Fibroblast of lung (primary cell): Measurements from ENCODE around the gene DNHD1. TPM values are rescaled to one million over a fixed set of nuclear protein-coding genes. Genes with fewer than 3 reads are reported as not detected.

ENCODE experiments used
- DNase-seq, 2 donors: peaks; one replicate each; pipeline versions ENCODE4 v3.0.0 to v3.0.0-alpha.2; 2010; ENCODE audit warnings: low read depth in 2 of 2
- H2AFZ ChIP-seq: 2 replicates; pipeline ENCODE4 v1.5.1; 2012; ENCODE audit warnings: low read length, control low read depth, inconsistent platforms
- H3K27ac ChIP-seq: 2 replicates; pipeline ENCODE4 v1.5.1; 2011; ENCODE audit warnings: low read length, control low read depth; ENCODE audit not compliant: insufficient read depth
- H3K27me3 ChIP-seq: 2 replicates; pipeline ENCODE4 v1.5.1; 2011; ENCODE audit warnings: mild to moderate bottlenecking, low read length; ENCODE audit not compliant: control insufficient read depth, insufficient read depth
- H3K36me3 ChIP-seq: 2 replicates; pipeline ENCODE4 v1.5.1; 2011; ENCODE audit warnings: low read length; ENCODE audit not compliant: control insufficient read depth, insufficient read depth
- H3K4me1 ChIP-seq: 2 replicates; pipeline ENCODE4 v1.5.1; 2011; ENCODE audit warnings: low read length; ENCODE audit not compliant: control insufficient read depth, insufficient read depth; ENCODE audit errors: extremely low read depth
- H3K4me2 ChIP-seq: 2 replicates; pipeline ENCODE4 v1.5.1; 2011; ENCODE audit warnings: low read length, control low read depth; ENCODE audit not compliant: insufficient read depth; ENCODE audit errors: extremely low read depth
- H3K4me3 ChIP-seq, 4 experiments: fragments of 200-600 bp in 1 of 4; sonication (generic) in 1 of 4; replicated peaks in 1 of 4; 2 replicates each; pipeline ENCODE4 v1.5.1; 2011 to 2016; ENCODE audit warnings: low read length in 4 of 4, low read depth in 3 of 4, mild to moderate bottlenecking in 3 of 4, control low read depth in 2 of 4, inconsistent platforms in 1 of 4, mixed read lengths in 1 of 4; ENCODE audit not compliant: insufficient read depth in 1 of 4; ENCODE audit errors: control extremely low read depth in 1 of 4
- H3K79me2 ChIP-seq: 2 replicates; pipeline ENCODE4 v1.5.1; 2012; ENCODE audit warnings: mild to moderate bottlenecking, low read length, inconsistent platforms; ENCODE audit not compliant: control insufficient read depth, insufficient read depth
- H3K9ac ChIP-seq: 2 replicates; pipeline ENCODE4 v1.5.1; 2011; ENCODE audit warnings: mild to moderate bottlenecking, low read length, control low read depth; ENCODE audit not compliant: insufficient read depth
- H3K9me3 ChIP-seq: 2 replicates; pipeline ENCODE4 v1.5.1; 2012; ENCODE audit warnings: low read depth, low read length; ENCODE audit not compliant: control insufficient read depth, insufficient read depth
- H4K20me1 ChIP-seq: 2 replicates; pipeline ENCODE4 v1.5.1; 2011; ENCODE audit warnings: low read length; ENCODE audit not compliant: control insufficient read depth, insufficient read depth; ENCODE audit errors: extremely low read depth
- EZH2 ChIP-seq: IDR thresholded peaks from 2 replicates; pipeline ENCODE4 v1.5.1; 2012; ENCODE audit warnings: low read length, control low read depth, mild to moderate bottlenecking; ENCODE audit errors: missing control alignments
- polyA plus RNA-seq, 2 donors: library from polyadenylated mRNA; depleted of rRNA in 1 of 2; stranded (reverse) in 1 of 2; unstranded in 1 of 2; fragments of >200 nt; gene quantifications; 2 replicates each; pipeline ENCODE4 v1.2.1, GENCODE V29; 2011 to 2012; ENCODE audit warnings: missing spikeins in 1 of 2
- total RNA-seq: library from RNA; depleted of rRNA; stranded (reverse); fragments of >200 nt; gene quantifications from 2 replicates; pipeline ENCODE4 v1.2.1, GENCODE V29; 2014
- TF ChIP-seq, protein P1 (sequence below), 2 donors: IDR thresholded peaks in 1 of 2; conservative IDR thresholded peaks in 1 of 2; 1 replicate in 1 of 2; 2 replicates in 1 of 2; pipeline ENCODE4 v1.5.1; 2011 to 2012; ENCODE audit warnings: low read length in 2 of 2, control low read depth in 1 of 2, inconsistent platforms in 1 of 2, low read depth in 1 of 2, mild to moderate bottlenecking in 1 of 2

DNHD1 gene
- total and polyA plus RNA-seq, 2 donors (not counting 1 experiment from before 2014, with no cell fraction given) = 2.2 to 14.7 TPM

DNA sequence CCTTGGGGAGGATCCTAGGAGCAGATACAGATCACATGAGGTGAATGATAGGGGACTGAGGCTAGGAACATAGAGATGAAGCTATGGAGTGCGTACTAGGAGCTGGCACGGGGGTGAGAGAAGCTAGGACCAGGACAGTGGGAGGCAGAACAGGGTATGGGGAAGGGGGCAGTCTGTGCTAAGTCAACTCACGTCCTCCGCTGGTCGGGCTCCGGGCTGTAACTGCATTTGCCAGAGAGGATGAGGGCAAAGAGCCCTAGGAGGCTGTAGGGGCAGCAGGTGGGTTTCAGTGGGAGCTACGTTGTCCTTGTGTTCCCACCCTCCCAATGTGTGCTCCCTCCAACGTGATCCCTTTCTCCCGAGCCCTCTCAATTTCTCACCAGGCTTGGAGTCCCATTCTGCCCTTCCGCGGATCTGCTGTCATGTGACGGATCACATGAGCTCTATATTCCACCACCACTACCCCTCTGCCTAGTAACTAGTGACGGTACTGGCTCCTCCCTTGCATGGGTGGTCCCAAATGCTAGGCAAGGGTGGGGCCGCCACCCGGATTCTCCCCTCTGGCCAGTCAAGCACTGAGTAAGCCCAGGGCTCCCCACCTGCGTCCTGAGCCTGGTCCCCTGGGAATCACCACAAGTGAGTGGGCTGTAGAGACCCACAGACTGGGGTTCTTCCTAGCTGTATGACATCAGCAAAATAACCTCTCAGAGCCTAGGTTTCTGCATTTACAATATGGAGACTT, 122.1 kb downstream of the DNHD1 start, which contains the start of gene TPP1:
TSS of gene TPP1 (minus strand) at position 419 of the 742 bp plus-strand sequence. CDS start at position 397, 22 bp downstream.
- Histone ChIP-seq H3K4me1 (peaks cover 4% of the 10 kb centered on the region), H3K4me2 (peak within 1 kb of the TSS; percentile 99), H3K4me3 (peak within 1 kb of the TSS; percentile 93 to 99 (median 96)), H3K79me2 (peaks cover 13% of the 10 kb centered on the region), H3K27me3 (no peaks in the 10 kb centered on the region), H3K9ac (peak within 1 kb of the TSS; percentile 70), H4K20me1 (no peaks in the 10 kb centered on the region), H3K27ac (peak within 1 kb of the TSS; percentile 88), H3K9me3 (no peaks in the 10 kb centered on the region), H3K36me3 (peaks cover 10% of the 10 kb centered on the region), H2AFZ (peak within 1 kb of the TSS; percentile 96)
- peak; percentile 89 to 95 for DNase-seq
- no peak for TF ChIP-seq EZH2

DNA sequence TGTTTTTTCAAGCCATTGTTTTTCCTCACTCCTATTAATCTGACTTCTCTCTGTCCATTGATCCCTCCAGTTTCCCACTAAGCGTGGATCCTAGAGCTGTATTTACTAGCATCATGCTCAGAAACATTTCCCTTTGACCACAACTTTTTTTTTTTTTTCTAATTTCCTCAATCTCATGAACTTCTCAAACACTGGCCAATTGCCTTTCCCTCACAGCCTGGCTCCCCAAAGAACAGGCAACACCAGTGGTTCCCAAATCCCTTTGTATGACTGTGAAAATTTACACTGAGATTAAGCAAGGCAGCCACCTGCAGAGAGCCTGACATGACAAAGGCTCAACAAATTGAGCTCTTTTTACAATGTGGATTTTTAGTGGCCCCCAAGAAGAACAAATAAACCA, 123.6 kb downstream of the DNHD1 start:
- H3K9ac ChIP-seq = no peak overlapping the region
- H3K27me3 ChIP-seq = no peaks in the 10 kb centered on the region
- no peak for TF ChIP-seq EZH2
- TF ChIP-seq, protein P1, sequence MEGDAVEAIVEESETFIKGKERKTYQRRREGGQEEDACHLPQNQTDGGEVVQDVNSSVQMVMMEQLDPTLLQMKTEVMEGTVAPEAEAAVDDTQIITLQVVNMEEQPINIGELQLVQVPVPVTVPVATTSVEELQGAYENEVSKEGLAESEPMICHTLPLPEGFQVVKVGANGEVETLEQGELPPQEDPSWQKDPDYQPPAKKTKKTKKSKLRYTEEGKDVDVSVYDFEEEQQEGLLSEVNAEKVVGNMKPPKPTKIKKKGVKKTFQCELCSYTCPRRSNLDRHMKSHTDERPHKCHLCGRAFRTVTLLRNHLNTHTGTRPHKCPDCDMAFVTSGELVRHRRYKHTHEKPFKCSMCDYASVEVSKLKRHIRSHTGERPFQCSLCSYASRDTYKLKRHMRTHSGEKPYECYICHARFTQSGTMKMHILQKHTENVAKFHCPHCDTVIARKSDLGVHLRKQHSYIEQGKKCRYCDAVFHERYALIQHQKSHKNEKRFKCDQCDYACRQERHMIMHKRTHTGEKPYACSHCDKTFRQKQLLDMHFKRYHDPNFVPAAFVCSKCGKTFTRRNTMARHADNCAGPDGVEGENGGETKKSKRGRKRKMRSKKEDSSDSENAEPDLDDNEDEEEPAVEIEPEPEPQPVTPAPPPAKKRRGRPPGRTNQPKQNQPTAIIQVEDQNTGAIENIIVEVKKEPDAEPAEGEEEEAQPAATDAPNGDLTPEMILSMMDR (conservative IDR thresholded peaks at IDR 0.05 in 1 of 2, IDR thresholded peaks at IDR 0.05 in 1 of 2; ENCODE audit: low read depth in 1 of 2, low read length in 2 of 2) = no peak
- peaks cover 4% of the 10 kb centered on the region for H3K4me1 ChIP-seq
- peaks cover 6% of the 10 kb centered on the region for H3K36me3 ChIP-seq
- H3K9me3 ChIP-seq = no peaks in the 10 kb centered on the region
- H4K20me1 ChIP-seq = no peaks in the 10 kb centered on the region
- no peak for DNase-seq
- H3K4me2 ChIP-seq = no peak overlapping the region
- no peak overlapping the region for H3K27ac ChIP-seq
- peaks cover 13% of the 10 kb centered on the region for H3K79me2 ChIP-seq
- no peak overlapping the region for H3K4me3 ChIP-seq
- H2AFZ ChIP-seq = no peak overlapping the region

Other genes with a start within 250 kb of the DNHD1 start
- gene CCKBR, start 237.4 kb upstream of the DNHD1 start, total RNA-seq = not detected in 2 replicates
- not detected in 2 replicates for gene CCKBR, start 237.4 kb upstream of the DNHD1 start, polyA plus RNA-seq
- gene CAVIN3, start 176.8 kb upstream of the DNHD1 start, total RNA-seq = 87.9 and 92.5 TPM in 2 replicates
- gene CAVIN3, start 176.8 kb upstream of the DNHD1 start, polyA plus RNA-seq = 50.9 and 81.0 TPM in 2 replicates
- gene SMPD1, start 106.8 kb upstream of the DNHD1 start, total RNA-seq = 33.9 and 52.2 TPM in 2 replicates
- gene SMPD1, start 106.8 kb upstream of the DNHD1 start, polyA plus RNA-seq = 74.9 and 97.9 TPM in 2 replicates
- 56.2 and 73.7 TPM in 2 replicates for gene APBB1, start 78.2 kb upstream of the DNHD1 start, total RNA-seq
- gene APBB1, start 78.2 kb upstream of the DNHD1 start, polyA plus RNA-seq = 33.5 and 39.1 TPM in 2 replicates
- gene HPX, start 56.3 kb upstream of the DNHD1 start, total RNA-seq = 0.26 and 0.83 TPM in 2 replicates
- 0.18 and 0.28 TPM in 2 replicates for gene HPX, start 56.3 kb upstream of the DNHD1 start, polyA plus RNA-seq
- gene TRIM3, start 23.3 kb upstream of the DNHD1 start, total RNA-seq = 24.1 and 29.7 TPM in 2 replicates
- 11.4 and 11.8 TPM in 2 replicates for gene TRIM3, start 23.3 kb upstream of the DNHD1 start, polyA plus RNA-seq
- gene ARFIP2, start 15.9 kb upstream of the DNHD1 start, total RNA-seq = 34.9 and 47.6 TPM in 2 replicates
- gene ARFIP2, start 15.9 kb upstream of the DNHD1 start, polyA plus RNA-seq = 72.4 and 75.5 TPM in 2 replicates
- gene TIMM10B, start 15.8 kb upstream of the DNHD1 start, total RNA-seq = 38.5 and 47.4 TPM in 2 replicates
- gene TIMM10B, start 15.8 kb upstream of the DNHD1 start, polyA plus RNA-seq = 33.6 and 40.9 TPM in 2 replicates
- gene RRP8, start 106.3 kb downstream of the DNHD1 start, total RNA-seq = 9.2 and 12.1 TPM in 2 replicates
- 12.6 and 13.2 TPM in 2 replicates for gene RRP8, start 106.3 kb downstream of the DNHD1 start, polyA plus RNA-seq
- 136 and 176 TPM in 2 replicates for gene ILK, start 106.5 kb downstream of the DNHD1 start, total RNA-seq
- gene ILK, start 106.5 kb downstream of the DNHD1 start, polyA plus RNA-seq = 420 and 461 TPM in 2 replicates
- 61.9 and 77.8 TPM in 2 replicates for gene TAF10, start 114.9 kb downstream of the DNHD1 start, total RNA-seq
- 142 and 176 TPM in 2 replicates for gene TAF10, start 114.9 kb downstream of the DNHD1 start, polyA plus RNA-seq
- 93.7 and 127 TPM in 2 replicates for gene TPP1, start 122.1 kb downstream of the DNHD1 start, total RNA-seq
- gene TPP1, start 122.1 kb downstream of the DNHD1 start, polyA plus RNA-seq = 136 and 195 TPM in 2 replicates
- 11.0 and 23.9 TPM in 2 replicates for gene DCHS1, start 158.5 kb downstream of the DNHD1 start, total RNA-seq
- gene DCHS1, start 158.5 kb downstream of the DNHD1 start, polyA plus RNA-seq = 0.92 and 5.0 TPM in 2 replicates
- 44.9 and 53.2 TPM in 2 replicates for gene MRPL17, start 186.1 kb downstream of the DNHD1 start, total RNA-seq
- gene MRPL17, start 186.1 kb downstream of the DNHD1 start, polyA plus RNA-seq = 44.4 and 73.0 TPM in 2 replicates